Osteocyte (in vitro differentiated cells): ENCODE measurements around the gene KCMF1. TPM values are rescaled to one million over a fixed set of nuclear protein-coding genes. Genes with fewer than 3 reads are reported as not detected.

Source experiments
- DNase-seq: peaks from one replicate; pipeline ENCODE4 v3.0.0; 2021; ENCODE audit warnings: mixed read lengths; ENCODE audit not compliant: unreplicated experiment; ENCODE audit errors: extremely low spot score
- H3K27ac Mint-ChIP-seq: one replicate; pipeline ENCODE4 v1.8.0; 2021; ENCODE audit warnings: mild to moderate bottlenecking, mixed read lengths; ENCODE audit not compliant: unreplicated experiment
- H3K27me3 Mint-ChIP-seq: one replicate; pipeline ENCODE4 v1.8.0; 2021; ENCODE audit warnings: mixed read lengths; ENCODE audit not compliant: unreplicated experiment
- H3K36me3 Mint-ChIP-seq: one replicate; pipeline ENCODE4 v1.8.0; 2021; ENCODE audit warnings: mixed read lengths; ENCODE audit not compliant: unreplicated experiment
- H3K4me1 Mint-ChIP-seq: one replicate; pipeline ENCODE4 v1.8.0; 2021; ENCODE audit warnings: mixed read lengths; ENCODE audit not compliant: unreplicated experiment
- H3K4me3 Mint-ChIP-seq: one replicate; pipeline ENCODE4 v1.8.0; 2021; ENCODE audit warnings: mild to moderate bottlenecking, moderate library complexity, mixed read lengths; ENCODE audit not compliant: unreplicated experiment
- H3K9me3 Mint-ChIP-seq: one replicate; pipeline ENCODE4 v1.8.0; 2021; ENCODE audit warnings: mixed read lengths; ENCODE audit not compliant: unreplicated experiment
- CTCF ChIP-seq: fragments of 200-600 bp; sonication (generic); IDR thresholded peaks from 2 replicates; pipeline ENCODE4 v1.5.0; 2021; ENCODE audit warnings: antibody characterized with exemption, mild to moderate bottlenecking, moderate library complexity
- total RNA-seq: library from RNA; stranded (reverse); gene quantifications from 2 replicates; pipeline ENCODE4 v1.2.1, GENCODE V29; 2021

KCMF1 gene
- total RNA-seq, 1 donor from 2014 or later = 67.2 TPM

GRCh38 chr2:84959566-84960506, 11.1 kb upstream of the KCMF1 start:
- Mint-ChIP-seq H3K4me3 (no peak overlapping the region), H3K36me3 (peaks cover 19% of the 10 kb centered on the region), H3K4me1 (peaks cover 47% of the 10 kb centered on the region), H3K27me3 (no peaks in the 10 kb centered on the region), H3K27ac (peak overlapping the region; percentile 92), H3K9me3 (no peaks in the 10 kb centered on the region)
- TF ChIP-seq CTCF = no peak
- no peak for DNase-seq

GRCh38 chr2:84962917-84963316, 8.0 kb upstream of the KCMF1 start:
- TF ChIP-seq CTCF = no peak
- Mint-ChIP-seq H3K4me3 (no peak overlapping the region), H3K27me3 (no peaks in the 10 kb centered on the region), H3K36me3 (peaks cover 23% of the 10 kb centered on the region), H3K27ac (no peak overlapping the region), H3K9me3 (no peaks in the 10 kb centered on the region), H3K4me1 (peaks cover 46% of the 10 kb centered on the region)
- no peak for DNase-seq

GRCh38 chr2:84963323-84963691, 7.7 kb upstream of the KCMF1 start:
- H3K9me3 Mint-ChIP-seq = no peaks in the 10 kb centered on the region
- H3K4me3 Mint-ChIP-seq = no peak overlapping the region
- DNase-seq = no peak
- peaks cover 23% of the 10 kb centered on the region for H3K36me3 Mint-ChIP-seq
- TF ChIP-seq CTCF = no peak
- H3K27me3 Mint-ChIP-seq = no peaks in the 10 kb centered on the region
- no peak overlapping the region for H3K27ac Mint-ChIP-seq
- peaks cover 46% of the 10 kb centered on the region for H3K4me1 Mint-ChIP-seq

- Mint-ChIP-seq H3K4me3 (no peak overlapping the region), H3K4me1 (peaks cover 45% of the 10 kb centered on the region), H3K27ac (no peak overlapping the region), H3K36me3 (peaks cover 23% of the 10 kb centered on the region), H3K9me3 (no peaks in the 10 kb centered on the region), H3K27me3 (no peaks in the 10 kb centered on the region)
- no peak for TF ChIP-seq CTCF
- DNase-seq = no peak
Measured at GRCh38 chr2:84963692-84964405, 7.1 kb upstream of the KCMF1 start.
